Measurements from ENCODE around the gene ANAPC1.

DNA sequence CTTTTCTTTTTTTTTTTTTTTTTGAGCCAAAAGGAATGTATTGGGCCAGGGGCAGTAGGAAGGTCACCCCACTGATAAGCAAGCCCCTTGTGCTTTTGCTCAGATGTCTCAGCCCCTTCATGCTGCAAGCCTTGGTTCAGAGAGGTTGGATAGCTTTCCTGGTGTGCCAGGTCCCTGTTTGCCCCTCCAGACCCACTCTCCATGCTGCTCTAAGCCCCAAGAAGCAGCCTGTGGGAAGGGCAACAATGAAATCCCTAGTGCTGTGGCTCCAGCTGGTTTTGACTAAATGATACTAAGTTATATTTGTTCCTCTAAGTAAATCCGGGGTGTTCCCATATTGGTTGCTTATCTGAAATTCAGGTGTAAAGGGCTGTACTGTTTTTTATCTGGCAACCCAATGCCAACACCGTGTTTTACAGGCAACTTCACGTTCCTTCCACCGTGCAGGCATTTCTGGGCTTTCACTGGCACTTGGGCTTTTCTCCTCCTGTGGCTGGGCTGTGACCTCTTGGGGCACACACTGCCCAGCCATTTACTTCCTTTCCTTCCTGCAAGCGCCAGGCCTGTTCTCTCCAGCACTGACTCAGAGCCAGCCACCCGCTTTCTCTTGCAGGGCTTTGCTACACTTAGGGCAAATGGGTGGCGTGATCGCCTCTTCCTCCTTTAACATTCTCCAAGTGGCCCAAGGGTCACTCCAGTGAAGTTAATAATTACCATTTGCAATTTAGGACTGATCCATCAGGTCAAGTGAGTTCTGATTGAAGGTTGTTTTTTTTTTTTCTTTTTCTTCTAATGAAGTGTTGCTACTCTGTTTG, 36.0 kb upstream of the ANAPC1 start:
- TF ChIP-seq POLR2A (IDR thresholded peaks at IDR 0.05) (peak; percentile 17), EP300 (IDR thresholded peaks at IDR 0.05; ENCODE audit: low read depth) (no peak), CTCF (IDR thresholded peaks at IDR 0.05) (no peak)
